Stimulated activated CD8-positive, alpha-beta memory T cell treated with anti-CD3 and anti-CD28 coated beads, Interleukin-7, amount 100 ng/mL, for 24 hours (primary cell): ENCODE results near the gene AHNAK2.

Experiments used
- DNase-seq: peaks from one replicate; pipeline ENCODE4 v3.0.0-alpha.2; 2020; ENCODE audit warnings: low read depth

The AHNAK2 gene

GRCh38 chr14:105011312-105011990 is 33.3 kb upstream of the AHNAK2 start:
- no peak for DNase-seq

GRCh38 chr14:105010891-105011291 is 32.7 kb upstream of the AHNAK2 start:
- DNase-seq = no peak

- no peak for DNase-seq
Observed at GRCh38 chr14:105010106-105010505, 31.9 kb upstream of the AHNAK2 start.

- DNase-seq = no peak
Observed at GRCh38 chr14:105007593-105008264, 29.6 kb upstream of the AHNAK2 start.

GRCh38 chr14:105006831-105007592 is 28.8 kb upstream of the AHNAK2 start:
- DNase-seq = no peak

- DNase-seq = no peak
Observed at GRCh38 chr14:105005929-105006830, 28.0 kb upstream of the AHNAK2 start.

- no peak for DNase-seq
Observed at GRCh38 chr14:105005329-105005928, 27.3 kb upstream of the AHNAK2 start.

- DNase-seq = no peak
Observed at GRCh38 chr14:104999361-104999760, 21.2 kb upstream of the AHNAK2 start.

- no peak for DNase-seq
Observed at GRCh38 chr14:104998801-104999200, 20.6 kb upstream of the AHNAK2 start.

GRCh38 chr14:104996483-104996882 is 18.3 kb upstream of the AHNAK2 start:
- no peak for DNase-seq

GRCh38 chr14:104996032-104996431 is 17.9 kb upstream of the AHNAK2 start:
- DNase-seq = no peak

GRCh38 chr14:104994978-104995377 is 16.8 kb upstream of the AHNAK2 start:
- DNase-seq = no peak

- DNase-seq = no peak
Observed at GRCh38 chr14:104993808-104994591, 15.8 kb upstream of the AHNAK2 start.

GRCh38 chr14:104993306-104993705 is 15.1 kb upstream of the AHNAK2 start:
- no peak for DNase-seq

- no peak for DNase-seq
Observed at GRCh38 chr14:104992501-104992900, 14.3 kb upstream of the AHNAK2 start.

GRCh38 chr14:104991896-104992230 is 13.7 kb upstream of the AHNAK2 start:
- no peak for DNase-seq

- no peak for DNase-seq
Observed at GRCh38 chr14:104989951-104990303, 11.8 kb upstream of the AHNAK2 start.

- DNase-seq = no peak
Observed at GRCh38 chr14:104989236-104989950, 11.2 kb upstream of the AHNAK2 start.

- DNase-seq = no peak
Observed at GRCh38 chr14:104986487-104987164, 8.5 kb upstream of the AHNAK2 start.
